Bone marrow (tissue), 2 donors: ENCODE data around the gene TMEM26.

Experiments
- DNase-seq, 2 donors: peaks; one replicate each; lab custom pipeline; 2025; lab: John Stamatoyannopoulos, UW

The TMEM26 gene

GRCh38 chr10:61452655-61453641 is at the start of gene TMEM26:
Gene TMEM26 (minus strand): TSS chr10:61453381. CDS start chr10:61453081, 300 bp downstream.
- DNase-seq = no peak

DNA sequence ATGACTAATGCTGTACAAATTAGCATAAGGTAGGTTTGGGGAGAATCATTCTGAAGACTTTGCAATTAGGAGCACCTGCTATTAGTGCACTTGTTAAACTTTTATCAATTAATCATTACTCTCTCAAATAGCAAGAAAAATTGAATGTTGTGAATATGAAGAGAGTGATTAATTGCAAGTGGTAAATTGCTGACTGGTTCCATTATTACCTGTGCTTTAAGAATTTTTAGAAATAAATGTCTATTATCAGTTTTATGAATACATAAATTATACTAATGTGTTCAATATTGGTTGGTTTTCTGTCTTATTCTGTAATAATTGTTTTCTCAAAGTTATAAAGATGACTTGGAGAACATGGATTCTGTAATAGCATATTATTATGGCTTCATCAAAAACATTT is 47.3 kb upstream of the TMEM26 start:
- DNase-seq = no peak

DNA sequence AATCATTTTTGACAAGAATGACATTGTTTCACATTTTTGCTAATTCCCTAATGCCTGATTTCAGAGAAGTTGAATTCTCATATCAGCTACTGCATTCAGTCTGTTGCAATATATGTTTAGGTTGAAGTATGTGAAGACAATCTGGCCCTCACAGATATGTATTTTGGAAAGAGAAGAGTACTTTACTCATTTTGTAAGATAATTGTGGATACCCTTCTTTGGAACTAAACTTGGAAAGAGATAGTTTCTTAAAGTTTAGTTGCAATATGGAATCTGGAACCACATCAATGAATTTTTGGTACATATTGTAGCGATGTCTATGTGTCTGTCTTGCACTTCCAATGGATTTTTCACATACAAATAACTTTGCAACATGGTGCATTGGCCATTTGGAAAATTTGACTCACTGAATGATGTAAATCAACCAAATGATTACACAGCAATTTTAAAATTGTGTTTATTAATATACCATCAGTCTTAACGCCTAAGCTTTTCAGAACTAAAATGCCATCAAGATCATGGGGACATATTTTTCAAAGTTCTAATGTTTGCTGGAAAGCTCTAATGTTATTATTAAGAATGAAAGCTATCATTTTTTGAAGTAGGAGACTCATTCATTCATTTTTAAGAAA is 39.3 kb upstream of the TMEM26 start:
- DNase-seq = no peak

GRCh38 chr10:61487506-61487905 is 34.3 kb upstream of the TMEM26 start:
- DNase-seq = no peak

GRCh38 chr10:61486738-61487396 is 33.7 kb upstream of the TMEM26 start:
- no peak for DNase-seq

DNA sequence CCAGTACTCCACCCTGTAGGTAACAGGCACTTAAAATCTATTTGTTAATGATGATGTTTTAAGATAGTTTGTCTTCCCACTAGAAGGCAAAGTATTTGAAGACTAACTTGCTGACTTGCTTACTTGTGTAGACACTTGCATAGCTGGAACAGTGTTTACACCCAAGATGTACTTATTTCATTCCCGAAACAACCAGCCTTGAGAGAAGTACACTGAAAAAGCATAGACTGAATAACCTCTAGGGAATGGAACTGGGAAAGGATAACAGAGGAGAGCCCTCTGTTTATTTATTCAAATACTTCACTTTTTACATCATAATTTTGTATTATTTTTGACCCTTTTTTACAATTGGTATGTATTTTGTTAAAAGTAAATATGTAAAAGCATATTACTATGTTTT is 33.1 kb upstream of the TMEM26 start:
- DNase-seq = no peak

DNA sequence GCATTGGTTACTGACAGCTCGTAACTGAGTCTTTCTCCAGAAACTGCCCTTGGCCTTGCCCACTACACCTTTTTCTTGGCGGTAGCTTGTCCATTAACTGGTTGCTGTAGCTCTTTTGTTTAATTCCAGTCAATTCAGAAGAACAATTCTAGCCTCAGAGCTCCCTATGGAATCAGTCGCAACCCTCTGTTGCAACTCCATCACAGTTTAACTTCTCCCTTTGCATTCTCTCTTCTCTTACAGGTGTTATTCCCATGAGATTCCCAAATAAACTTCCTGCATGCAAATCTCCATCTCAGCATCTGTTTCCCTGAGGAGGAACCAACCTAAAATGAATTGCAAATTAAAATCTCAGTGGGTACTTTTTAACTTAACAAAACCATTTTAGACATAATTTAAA is 28.4 kb upstream of the TMEM26 start:
- DNase-seq = no peak

GRCh38 chr10:61480208-61480607 is 27.0 kb upstream of the TMEM26 start:
- DNase-seq = no peak

GRCh38 chr10:61478621-61479312 is 25.6 kb upstream of the TMEM26 start:
- no peak for DNase-seq

GRCh38 chr10:61477451-61477850 is 24.3 kb upstream of the TMEM26 start:
- no peak for DNase-seq

GRCh38 chr10:61476529-61476928 is 23.3 kb upstream of the TMEM26 start:
- no peak for DNase-seq

GRCh38 chr10:61475449-61475873 is 22.3 kb upstream of the TMEM26 start:
- DNase-seq = no peak

DNA sequence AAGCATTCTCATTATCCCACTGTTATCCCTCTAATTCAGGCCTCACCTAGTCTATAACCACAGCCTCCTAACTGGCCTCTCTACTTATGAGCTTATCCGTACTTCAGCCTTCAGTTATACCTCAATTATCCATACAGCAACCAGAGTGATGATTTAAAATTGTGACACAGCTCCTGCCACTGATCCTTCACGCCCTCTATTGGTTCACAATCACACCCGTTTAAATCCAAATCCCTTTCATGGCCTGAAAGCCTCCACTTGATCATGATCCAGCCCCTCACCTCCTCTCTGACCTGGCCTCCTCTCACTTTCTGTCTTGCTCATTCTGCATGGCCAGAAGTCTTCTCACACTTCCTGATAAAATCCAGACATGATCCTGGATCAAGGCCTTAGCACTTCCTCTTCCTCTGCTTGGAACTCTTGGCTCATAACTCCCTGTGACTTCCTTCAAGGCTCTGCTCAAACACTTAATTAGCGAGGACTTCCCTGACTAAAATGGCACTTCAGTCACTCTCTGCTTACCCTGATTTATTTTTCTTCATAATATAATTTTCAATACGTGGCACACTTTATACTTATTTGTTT is 19.0 kb upstream of the TMEM26 start:
- DNase-seq = no peak

- no peak for DNase-seq
Observed at GRCh38 chr10:61471491-61471890, 18.3 kb upstream of the TMEM26 start.

DNA sequence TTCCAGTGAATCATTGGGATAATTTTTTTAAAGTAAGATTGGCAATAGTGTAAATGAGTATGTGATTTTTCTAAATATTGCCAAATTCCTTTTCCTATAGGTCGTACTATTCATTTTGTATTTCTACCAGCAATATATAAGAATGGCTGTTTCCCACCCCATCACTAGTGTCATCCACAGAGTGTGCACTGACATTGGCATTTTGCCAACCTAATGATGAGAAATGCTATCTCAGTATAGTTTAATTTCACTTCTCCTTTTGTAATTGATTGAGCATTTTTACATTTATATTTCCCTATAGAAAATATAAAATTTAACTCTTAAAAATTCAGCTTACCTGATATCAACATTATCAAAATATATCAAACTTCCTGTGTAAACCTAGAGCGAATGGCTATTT is 17.6 kb upstream of the TMEM26 start:
- DNase-seq = no peak

- DNase-seq = no peak
Observed at GRCh38 chr10:61465901-61466632, 12.9 kb upstream of the TMEM26 start.

DNA sequence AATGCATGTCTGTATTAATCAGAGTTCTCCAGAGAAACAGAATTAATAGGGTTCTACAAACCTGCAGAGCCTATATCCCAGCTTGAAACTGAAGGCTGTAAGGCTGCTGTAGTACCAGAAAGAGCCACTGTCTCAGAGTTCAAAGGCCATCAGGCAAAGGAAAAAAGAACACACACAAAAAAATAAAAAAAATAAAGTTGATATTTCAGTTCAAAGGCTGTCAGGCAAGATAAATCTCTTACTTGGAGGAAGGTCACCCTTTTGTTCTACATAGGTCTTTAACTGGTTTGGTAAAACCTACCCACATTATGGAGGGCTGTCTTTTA is 12.0 kb upstream of the TMEM26 start:
- DNase-seq = no peak

DNA sequence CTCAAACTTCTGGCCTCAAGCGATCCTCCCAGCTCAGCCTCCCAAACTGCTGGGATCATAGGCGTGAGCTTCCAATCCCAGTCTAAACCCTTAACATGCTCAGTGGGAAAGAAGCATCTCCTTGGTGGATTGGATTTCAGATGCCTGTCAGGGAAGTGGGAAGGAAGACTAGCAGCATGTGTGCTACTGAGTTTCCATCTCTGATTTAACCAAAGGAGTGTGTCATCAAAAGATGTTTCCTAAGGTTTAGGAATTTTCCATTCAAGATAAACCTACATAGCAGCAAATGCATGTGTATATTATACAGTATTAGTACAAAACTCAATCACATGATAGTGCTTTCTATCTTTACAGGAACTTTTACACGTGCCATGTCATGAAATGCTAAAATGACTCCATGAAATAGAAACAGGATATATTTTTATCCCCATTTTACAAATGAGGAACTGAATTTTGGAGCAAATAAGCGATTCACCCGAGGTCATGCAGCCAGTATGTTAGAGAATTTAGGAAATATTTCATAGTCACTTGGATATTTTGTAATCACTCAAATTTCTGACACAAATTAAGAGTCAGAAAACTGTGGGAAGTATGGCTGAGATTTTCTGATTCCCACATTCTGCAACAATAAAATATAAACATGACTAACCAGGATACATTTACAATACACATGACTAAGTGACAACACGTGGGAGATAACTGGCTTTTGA is 11.4 kb upstream of the TMEM26 start:
- DNase-seq = no peak

DNA sequence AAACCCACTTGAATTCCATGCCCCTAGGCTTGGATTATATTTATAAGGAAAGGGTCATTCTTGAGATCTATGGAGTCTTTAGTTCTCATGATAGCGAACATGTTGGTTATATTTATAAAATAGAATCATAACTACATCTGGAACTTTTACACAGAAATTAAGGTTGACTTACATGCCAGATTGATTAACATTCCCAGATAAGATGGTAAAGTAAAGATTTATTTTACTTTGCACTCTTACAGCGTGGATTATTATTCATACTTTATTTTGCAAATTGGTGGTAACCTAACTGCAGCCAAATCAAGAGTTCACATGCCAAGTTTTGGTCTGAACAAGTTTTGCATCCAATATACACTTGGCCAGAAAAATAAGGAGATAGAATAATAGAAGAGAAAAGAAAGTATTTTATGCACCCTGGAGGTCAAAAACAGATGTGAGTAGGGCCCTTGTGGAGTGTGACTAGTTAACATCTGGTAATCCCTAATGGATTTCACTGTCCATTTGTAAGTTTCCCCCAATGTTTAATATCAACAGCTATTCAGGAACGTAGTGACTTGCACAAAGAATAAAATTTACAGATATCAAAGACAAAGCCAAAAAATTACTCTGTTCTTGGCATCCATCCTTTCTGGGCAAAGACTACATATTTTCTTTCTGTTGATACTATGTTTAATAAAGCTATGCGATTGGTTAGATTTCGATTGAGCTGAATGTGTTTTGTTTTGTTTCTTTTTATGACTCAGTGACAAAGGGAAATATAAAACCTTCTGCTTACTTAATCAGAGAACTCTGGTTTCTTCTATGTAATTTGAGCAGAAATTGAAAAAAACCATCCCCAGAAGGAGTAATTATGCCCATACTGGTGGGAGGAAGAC is 10.1 kb upstream of the TMEM26 start:
- DNase-seq = no peak

- no peak for DNase-seq
Observed at GRCh38 chr10:61460835-61461234, 7.7 kb upstream of the TMEM26 start.
